Caco-2 (cell line): ENCODE measurements around the gene MLXIP. TPM values are rescaled to one million over a fixed set of nuclear protein-coding genes. Genes with fewer than 3 reads are reported as not detected.
"Not testable (repeated sequence)": the region's sequence is repeated elsewhere in the genome, so short reads cannot be mapped to it uniquely, and the experiment has no call there.

ENCODE experiments used
- BruUV-seq: library from RNA; stranded (reverse); fragments of 400-500 nt; replicated peaks from 2 replicates; lab custom pipeline; 2021; lab: Mats Ljungman, UMichigan
- CTCF ChIA-PET: fragments of 300-600 bp; sonication (Branson Sonifier 250); formaldehyde crosslinking; loops from one replicate; lab custom pipeline; 2022; ENCODE audit warnings: antibody characterized with exemption; lab: Charles Lee
- POLR2A ChIA-PET: fragments of 300-600 bp; sonication (Branson Sonifier 250); formaldehyde crosslinking; loops from one replicate; lab custom pipeline; 2022; ENCODE audit warnings: antibody characterized with exemption; lab: Charles Lee
- DNase-seq, 2 experiments: peaks; one replicate each; pipeline versions ENCODE4 v3.0.0 to v3.0.0-alpha.2; 2020 to 2022
- H3K27me3 ChIP-seq: replicated peaks from 2 replicates; pipeline ENCODE4 v1.6.0; 2011; ENCODE audit warnings: low read length; ENCODE audit not compliant: control insufficient read depth, insufficient read depth
- H3K36me3 ChIP-seq: 2 replicates; pipeline ENCODE4 v1.5.1; 2011; ENCODE audit warnings: low read length; ENCODE audit not compliant: control insufficient read depth, insufficient read depth
- H3K4me1 ChIP-seq: fragments of 250-450 bp; sonication (Bioruptor Pico); 2 replicates; pipeline ENCODE4 v1.5.1; 2020; ENCODE audit warnings: mild to moderate bottlenecking
- H3K4me3 ChIP-seq: 2 replicates; pipeline ENCODE4 v1.5.1; 2011; ENCODE audit warnings: low read depth, mild to moderate bottlenecking, control low read depth, low read length
- H3K9me3 ChIP-seq: fragments of 250-450 bp; sonication (Bioruptor Pico); 2 replicates; pipeline ENCODE4 v1.5.1; 2020; ENCODE audit warnings: mild to moderate bottlenecking, moderate library complexity
- H3K27ac Mint-ChIP-seq: one replicate; pipeline ENCODE4 v1.8.0; 2022; ENCODE audit warnings: mixed read lengths; ENCODE audit not compliant: unreplicated experiment
- H3K27me3 Mint-ChIP-seq: one replicate; pipeline ENCODE4 v1.8.0; 2022; ENCODE audit warnings: mixed read lengths; ENCODE audit not compliant: insufficient read depth, unreplicated experiment
- H3K36me3 Mint-ChIP-seq: one replicate; pipeline ENCODE4 v1.8.0; 2022; ENCODE audit warnings: mild to moderate bottlenecking, mixed read lengths; ENCODE audit not compliant: insufficient read depth, unreplicated experiment
- H3K4me1 Mint-ChIP-seq: one replicate; pipeline ENCODE4 v1.8.0; 2022; ENCODE audit warnings: low read depth, mixed read lengths; ENCODE audit not compliant: unreplicated experiment
- H3K4me3 Mint-ChIP-seq: one replicate; pipeline ENCODE4 v1.8.0; 2022; ENCODE audit warnings: mild to moderate bottlenecking, moderate library complexity, mixed read lengths; ENCODE audit not compliant: unreplicated experiment
- H3K9me3 Mint-ChIP-seq: one replicate; pipeline ENCODE4 v1.8.0; 2022; ENCODE audit warnings: mixed read lengths; ENCODE audit not compliant: unreplicated experiment
- intact Hi-C: fragments of 100-400 bp; cut with micrococcal nuclease; formaldehyde crosslinking; loops from one replicate; pipeline ENCODE4 v1.10.0; 2022; ENCODE audit not compliant: unreplicated experiment
- total RNA-seq: library from RNA; stranded (reverse); gene quantifications from 2 replicates; pipeline ENCODE4 v1.2.3, GENCODE V29; 2022
- TF ChIP-seq, protein P1 (sequence below), 2 experiments: fragments of 200-600 bp in 1 of 2; IDR thresholded peaks; 1 replicate in 1 of 2; 2 replicates in 1 of 2; pipeline versions ENCODE4 v1.5.1 to v1.8.0; 2011 to 2022; ENCODE audit warnings: antibody characterized with exemption in 1 of 2, control low read depth in 1 of 2, inconsistent platforms in 1 of 2, low read depth in 1 of 2, low read length in 1 of 2, mild to moderate bottlenecking in 1 of 2, moderate library complexity in 1 of 2; ENCODE audit not compliant: insufficient read depth in 1 of 2, severe bottlenecking in 1 of 2, unreplicated experiment in 1 of 2

MLXIP gene
- total RNA-seq, 1 experiment from 2014 or later, result 54.5 TPM

DNA sequence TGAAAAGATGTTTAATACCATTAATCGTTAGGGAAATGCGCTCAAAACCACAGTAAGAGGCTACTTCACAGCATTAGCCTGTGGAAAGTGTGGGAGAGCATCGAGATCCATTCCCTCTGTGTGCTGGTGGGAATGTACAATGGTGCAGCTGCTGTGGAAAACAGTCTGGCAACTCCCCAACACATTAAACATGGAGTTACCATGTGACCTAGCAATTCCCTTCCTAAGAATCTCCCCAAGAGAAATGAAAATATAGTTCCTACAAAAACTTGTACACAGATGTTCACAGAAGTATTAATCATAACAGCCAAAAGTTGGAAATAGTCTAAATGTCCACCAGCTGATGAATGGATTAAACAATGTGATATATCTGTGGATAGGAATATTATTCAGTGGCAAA is 23.8 kb downstream of the MLXIP start:
- ChIA-PET CTCF (no interaction called here), POLR2A (interaction anchor here (1.0 kb wide), 1 partner anchor 24 kb away, joined by 3 read pairs; the partner anchor contains the start of gene MLXIP)
- Mint-ChIP-seq H3K4me3 (no peak overlapping the region), H3K9me3 (no peaks in the 10 kb centered on the region), H3K4me1 (peaks cover 21% of the 10 kb centered on the region), H3K27me3 (no peaks in the 10 kb centered on the region), H3K36me3 (peaks cover 6% of the 10 kb centered on the region), H3K27ac (no peak overlapping the region)
- Histone ChIP-seq H3K4me1 (peaks cover 29% of the 10 kb centered on the region), H3K36me3 (no peaks in the 10 kb centered on the region), H3K27me3 (no peaks in the 10 kb centered on the region), H3K4me3 (no peak overlapping the region), H3K9me3 (no peaks in the 10 kb centered on the region)
- TF ChIP-seq, protein P1, sequence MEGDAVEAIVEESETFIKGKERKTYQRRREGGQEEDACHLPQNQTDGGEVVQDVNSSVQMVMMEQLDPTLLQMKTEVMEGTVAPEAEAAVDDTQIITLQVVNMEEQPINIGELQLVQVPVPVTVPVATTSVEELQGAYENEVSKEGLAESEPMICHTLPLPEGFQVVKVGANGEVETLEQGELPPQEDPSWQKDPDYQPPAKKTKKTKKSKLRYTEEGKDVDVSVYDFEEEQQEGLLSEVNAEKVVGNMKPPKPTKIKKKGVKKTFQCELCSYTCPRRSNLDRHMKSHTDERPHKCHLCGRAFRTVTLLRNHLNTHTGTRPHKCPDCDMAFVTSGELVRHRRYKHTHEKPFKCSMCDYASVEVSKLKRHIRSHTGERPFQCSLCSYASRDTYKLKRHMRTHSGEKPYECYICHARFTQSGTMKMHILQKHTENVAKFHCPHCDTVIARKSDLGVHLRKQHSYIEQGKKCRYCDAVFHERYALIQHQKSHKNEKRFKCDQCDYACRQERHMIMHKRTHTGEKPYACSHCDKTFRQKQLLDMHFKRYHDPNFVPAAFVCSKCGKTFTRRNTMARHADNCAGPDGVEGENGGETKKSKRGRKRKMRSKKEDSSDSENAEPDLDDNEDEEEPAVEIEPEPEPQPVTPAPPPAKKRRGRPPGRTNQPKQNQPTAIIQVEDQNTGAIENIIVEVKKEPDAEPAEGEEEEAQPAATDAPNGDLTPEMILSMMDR (IDR thresholded peaks at IDR 0.05; ENCODE audit: insufficient read depth in 1 of 2, low read depth in 1 of 2, low read length in 1 of 2, severe bottlenecking in 1 of 2, unreplicated experiment in 1 of 2), result no peak
- DNase-seq, result no peak
- BruUV-seq, result no TSS peak
- intact Hi-C loops, result no loop called here

DNA sequence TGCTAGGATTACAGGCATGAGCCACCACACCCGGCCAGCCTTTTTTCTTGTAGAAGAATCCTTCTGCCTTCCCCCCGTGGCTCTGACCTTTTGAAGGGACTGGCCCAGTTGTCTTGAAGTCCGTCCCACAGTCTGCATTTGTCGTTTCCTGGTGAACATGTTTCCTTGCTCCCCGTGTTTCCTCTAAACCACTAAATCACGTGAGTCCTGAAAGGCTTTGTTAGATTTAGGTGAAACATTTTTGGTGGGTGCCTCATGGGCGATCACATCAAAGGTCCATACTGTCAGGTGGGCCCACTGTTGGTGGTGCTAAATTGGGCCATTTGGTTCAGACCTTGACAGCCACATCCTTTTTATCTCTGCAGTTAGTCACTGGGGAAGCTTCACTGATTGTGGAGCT is 26.3 kb downstream of the MLXIP start:
- ChIA-PET POLR2A (no interaction called here), CTCF (no interaction called here)
- no peak for DNase-seq
- no peak overlapping the region for H3K4me3 Mint-ChIP-seq
- Histone ChIP-seq H3K9me3 (no peaks in the 10 kb centered on the region), H3K4me1 (peaks cover 10% of the 10 kb centered on the region), H3K27me3 (no peaks in the 10 kb centered on the region), H3K36me3 (no peaks in the 10 kb centered on the region), H3K4me3 (no peak overlapping the region)
- H3K9me3 Mint-ChIP-seq, result no peaks in the 10 kb centered on the region
- TF ChIP-seq, protein P1 (IDR thresholded peaks at IDR 0.05; ENCODE audit: insufficient read depth in 1 of 2, low read depth in 1 of 2, low read length in 1 of 2, severe bottlenecking in 1 of 2, unreplicated experiment in 1 of 2), result no peak
- H3K27ac Mint-ChIP-seq, result no peak overlapping the region
- intact Hi-C loops, result no loop called here
- no peaks in the 10 kb centered on the region for H3K27me3 Mint-ChIP-seq
- peaks cover 6% of the 10 kb centered on the region for H3K36me3 Mint-ChIP-seq
- no TSS peak for BruUV-seq
- H3K4me1 Mint-ChIP-seq, result peaks cover 11% of the 10 kb centered on the region

DNA sequence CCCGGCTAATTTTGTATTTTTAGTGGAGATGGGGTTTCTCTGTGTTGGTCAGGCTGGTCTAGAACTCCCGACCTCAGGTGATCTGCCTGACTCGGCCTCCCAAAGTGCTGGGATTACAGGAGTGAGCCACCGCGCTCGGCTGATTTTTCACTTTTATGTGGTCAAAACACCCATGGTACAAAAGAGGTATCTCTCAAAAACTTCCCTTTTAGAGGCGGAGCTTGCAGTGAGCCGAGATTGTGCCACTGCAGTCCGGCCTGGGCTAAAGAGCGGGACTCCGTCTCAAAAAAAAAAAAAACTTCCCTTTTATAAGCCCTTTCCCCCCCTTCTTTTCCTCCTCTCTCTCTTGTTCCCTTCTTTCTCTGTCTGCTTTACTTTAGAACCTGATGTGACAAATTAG is 26.9 kb downstream of the MLXIP start:
- peaks cover 11% of the 10 kb centered on the region for H3K4me1 Mint-ChIP-seq
- intact Hi-C loops, result not testable (repeated sequence)

DNA sequence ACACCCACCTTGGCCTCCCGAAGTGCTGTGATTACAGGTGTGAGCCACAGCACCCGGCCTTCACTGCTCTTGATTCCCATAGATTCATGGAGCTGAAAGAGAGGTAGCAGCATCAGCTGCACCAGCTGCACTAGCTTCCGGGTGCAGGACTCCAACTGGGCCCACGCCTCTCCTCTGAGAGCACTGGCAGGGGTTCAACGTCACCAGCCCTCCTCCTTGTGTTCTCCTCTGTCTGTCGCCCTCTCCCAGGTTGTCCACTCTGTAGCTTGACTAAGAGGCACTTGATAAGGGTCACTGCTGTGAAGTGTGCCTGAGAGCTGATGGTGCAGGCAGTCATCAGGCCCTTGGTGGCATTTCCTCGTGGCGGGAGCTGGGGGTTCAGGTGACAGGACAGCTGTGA is 28.3 kb downstream of the MLXIP start:
- TF ChIP-seq, protein P1 (IDR thresholded peaks at IDR 0.05; ENCODE audit: insufficient read depth in 1 of 2, low read depth in 1 of 2, low read length in 1 of 2, severe bottlenecking in 1 of 2, unreplicated experiment in 1 of 2), result no peak
- intact Hi-C loops, result no loop called here
- H3K27me3 Mint-ChIP-seq, result no peaks in the 10 kb centered on the region
- no peaks in the 10 kb centered on the region for H3K36me3 ChIP-seq
- no peaks in the 10 kb centered on the region for H3K9me3 ChIP-seq
- H3K4me1 ChIP-seq, result peaks cover 28% of the 10 kb centered on the region
- H3K9me3 Mint-ChIP-seq, result no peaks in the 10 kb centered on the region
- H3K27me3 ChIP-seq, result no peaks in the 10 kb centered on the region
- no peak overlapping the region for H3K4me3 ChIP-seq
- H3K27ac Mint-ChIP-seq, result peak overlapping the region; percentile 39
- H3K4me3 Mint-ChIP-seq, result no peak overlapping the region
- no peak for DNase-seq
- BruUV-seq, result no TSS peak
- peaks cover 6% of the 10 kb centered on the region for H3K36me3 Mint-ChIP-seq
- CTCF ChIA-PET, result interaction anchor here (0.6 kb wide), 1 partner anchor 53 kb away, joined by 3 read pairs; no protein-coding TSS in a partner anchor
- peaks cover 14% of the 10 kb centered on the region for H3K4me1 Mint-ChIP-seq
- POLR2A ChIA-PET, result no interaction called here

More for the DNA sequence above, 26.9 kb downstream of the MLXIP start:
- H3K4me3 Mint-ChIP-seq, H3K27ac Mint-ChIP-seq, H3K27me3 ChIP-seq, H3K36me3 ChIP-seq, H3K9me3 ChIP-seq, H3K9me3 Mint-ChIP-seq, DNase-seq, POLR2A ChIA-PET, BruUV-seq, H3K4me3 ChIP-seq, H3K36me3 Mint-ChIP-seq, H3K27me3 Mint-ChIP-seq, CTCF ChIA-PET: not testable (repeated sequence)
- H3K4me1 ChIP-seq, result peaks cover 14% of the 10 kb centered on the region
